BJ (cell line): ENCODE measurements around the gene PLD4. TPM values are rescaled to one million over a fixed set of nuclear protein-coding genes. Genes with fewer than 3 reads are reported as not detected.

Source experiments
- CTCF ChIA-PET: fragments of 350-600 bp; formaldehyde crosslinking; extraction: SDS; loops from one replicate; lab custom pipeline; 2021; ENCODE audit warnings: antibody characterized with exemption, inconsistent platforms; lab: Yijun Ruan, JAX
- POLR2A ChIA-PET: fragments of 300-600 bp; sonication (Branson Sonifier 250); formaldehyde crosslinking; extraction: SDS; loops from one replicate; lab custom pipeline; 2021; ENCODE audit warnings: antibody characterized with exemption; lab: Charles Lee
- DNase-seq: peaks from one replicate; pipeline ENCODE4 v3.0.0-alpha.2; 2011; ENCODE audit warnings: low read depth
- H3K27me3 ChIP-seq: 2 replicates; pipeline ENCODE4 v1.6.0; 2011; ENCODE audit warnings: low read length; ENCODE audit not compliant: control insufficient read depth, insufficient read depth
- H3K36me3 ChIP-seq: 2 replicates; pipeline ENCODE4 v1.5.1; 2011; ENCODE audit warnings: low read length; ENCODE audit not compliant: control insufficient read depth, insufficient read depth
- H3K4me3 ChIP-seq: 2 replicates; pipeline ENCODE4 v1.5.1; 2011; ENCODE audit warnings: low read depth, mild to moderate bottlenecking, control low read depth, low read length
- CTCF ChIP-seq: IDR thresholded peaks from 2 replicates; pipeline ENCODE4 v1.5.1; 2011; ENCODE audit warnings: low read depth, mild to moderate bottlenecking, control low read depth, inconsistent platforms, low read length, moderate library complexity; ENCODE audit not compliant: insufficient read depth
- polyA plus RNA-seq: library from polyadenylated mRNA; depleted of rRNA; stranded (reverse); fragments of >200 nt; gene quantifications from 2 replicates; pipeline ENCODE4 v1.2.3, GENCODE V29; 2011

The PLD4 gene
- polyA plus RNA-seq, 1 experiment: 0.02 TPM

GRCh38 chr14:104976198-104977007, 51.7 kb downstream of the PLD4 start:
- no peak for DNase-seq
- Histone ChIP-seq H3K4me3 (no peak overlapping the region), H3K36me3 (no peaks in the 10 kb centered on the region), H3K27me3 (no peaks in the 10 kb centered on the region)
- ChIA-PET POLR2A (no interaction called here), CTCF (interaction anchor here (0.9 to 5.3 kb wide), 19 partner anchors 9 to 91 kb away, joined by 3 to 159 read pairs (median 5); partner anchors contain the start of genes CDCA4 and CLBA1)
- peak; percentile 95 for TF ChIP-seq CTCF

- ChIA-PET CTCF (interaction anchor here (0.9 to 5.3 kb wide), 7 partner anchors 8 to 84 kb away, joined by 3 to 159 read pairs (median 6); partner anchors contain the start of gene CLBA1), POLR2A (no interaction called here)
- DNase-seq: no peak
- Histone ChIP-seq H3K4me3 (no peak overlapping the region), H3K27me3 (no peaks in the 10 kb centered on the region), H3K36me3 (no peaks in the 10 kb centered on the region)
- no peak for TF ChIP-seq CTCF
Measured at GRCh38 chr14:104977008-104977680, 52.5 kb downstream of the PLD4 start.

- CTCF ChIA-PET: interaction anchor here (1.0 to 2.1 kb wide), 3 partner anchors 47 to 67 kb away, joined by 3 to 17 read pairs (median 3); no protein-coding TSS in a partner anchor
- POLR2A ChIA-PET: no interaction called here
- Histone ChIP-seq H3K27me3 (no peaks in the 10 kb centered on the region), H3K4me3 (peak within 1 kb of the TSS; percentile 42), H3K36me3 (no peaks in the 10 kb centered on the region)
- no peak for DNase-seq
- TF ChIP-seq CTCF: no peak
Measured at GRCh38 chr14:104977681-104978653, 53.3 kb downstream of the PLD4 start, which contains the start of gene AHNAK2. Gene AHNAK2 (minus strand): TSS chr14:104978374. CDS start chr14:104978237, 137 bp downstream.

- DNase-seq: no peak
- no peaks in the 10 kb centered on the region for H3K27me3 ChIP-seq
- CTCF ChIA-PET: interaction anchor here (1.1 to 2.1 kb wide), 2 partner anchors 46 to 66 kb away, joined by 3 to 17 read pairs; no protein-coding TSS in a partner anchor
- no peak for TF ChIP-seq CTCF
- no peaks in the 10 kb centered on the region for H3K36me3 ChIP-seq
- POLR2A ChIA-PET: no interaction called here
- peak overlapping the region; percentile 39 for H3K4me3 ChIP-seq
Measured at GRCh38 chr14:104978746-104979691, 54.3 kb downstream of the PLD4 start.
